Left hindlimb (tissue), 1 donor: Measurements from ENCODE around the gene LLCFC1.

Experiments
- DNase-seq: peaks from one replicate; pipeline ENCODE4 v3.0.0-alpha.2; 2018

LLCFC1 gene

DNA sequence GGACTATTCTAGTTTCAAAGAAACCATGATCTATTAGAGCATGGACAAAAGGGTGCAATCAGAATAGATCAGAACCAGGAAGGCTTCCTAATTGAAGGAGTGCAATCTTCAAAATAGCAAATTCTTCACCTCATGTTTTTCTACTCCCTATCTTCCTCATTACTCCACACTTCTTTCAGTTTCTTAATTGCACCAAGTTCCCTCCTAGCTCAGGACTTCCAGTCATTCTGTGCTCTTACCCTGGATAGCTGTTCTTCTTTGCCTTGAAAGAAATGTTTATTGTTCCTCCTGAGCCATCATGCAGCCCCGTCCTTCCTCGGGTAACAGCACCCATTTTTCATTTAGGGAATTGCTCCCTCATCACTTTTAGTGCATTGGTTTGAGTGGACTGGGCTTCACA lies 28.8 kb upstream of the LLCFC1 start:
- DNase-seq: no peak

DNA sequence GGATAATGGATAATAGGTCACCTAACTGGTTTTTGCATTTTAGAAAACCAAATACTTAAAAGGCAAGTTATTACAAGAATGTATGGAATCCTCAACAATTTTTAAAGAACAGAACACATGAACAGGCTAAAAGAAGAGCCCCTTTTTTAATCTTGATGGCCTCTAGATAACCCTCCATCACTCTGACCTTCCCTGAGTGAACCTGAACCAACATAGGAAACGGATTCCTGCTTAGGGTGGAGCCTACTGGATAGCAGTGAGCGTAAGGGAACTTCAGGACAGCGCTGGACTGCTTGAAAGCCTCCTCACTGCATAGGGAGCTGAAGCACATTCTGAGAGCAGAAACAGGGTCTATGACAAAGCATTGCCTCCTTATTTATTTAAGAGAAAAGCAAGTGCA lies 26.2 kb upstream of the LLCFC1 start:
- DNase-seq: no peak

DNA sequence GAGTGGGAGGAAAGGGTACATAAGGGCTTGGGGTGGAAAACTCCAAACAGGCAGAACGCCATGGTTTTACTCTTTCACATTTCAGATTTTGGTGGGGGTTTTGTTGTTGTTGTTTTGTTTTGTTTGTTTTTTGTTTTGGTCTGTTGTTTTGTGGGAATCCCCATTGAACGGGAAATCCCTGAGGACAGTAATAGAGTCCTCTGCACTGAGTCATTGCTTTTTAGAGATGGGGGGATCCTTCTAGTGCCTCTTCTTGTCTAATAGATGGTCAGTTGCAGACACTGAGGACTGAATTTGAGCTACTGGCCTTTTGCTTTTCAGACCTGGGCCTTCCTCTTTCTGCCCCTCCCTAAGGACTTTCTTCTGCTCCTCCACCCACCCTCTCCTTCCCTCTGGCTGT lies 25.7 kb upstream of the LLCFC1 start:
- DNase-seq: no peak

DNA sequence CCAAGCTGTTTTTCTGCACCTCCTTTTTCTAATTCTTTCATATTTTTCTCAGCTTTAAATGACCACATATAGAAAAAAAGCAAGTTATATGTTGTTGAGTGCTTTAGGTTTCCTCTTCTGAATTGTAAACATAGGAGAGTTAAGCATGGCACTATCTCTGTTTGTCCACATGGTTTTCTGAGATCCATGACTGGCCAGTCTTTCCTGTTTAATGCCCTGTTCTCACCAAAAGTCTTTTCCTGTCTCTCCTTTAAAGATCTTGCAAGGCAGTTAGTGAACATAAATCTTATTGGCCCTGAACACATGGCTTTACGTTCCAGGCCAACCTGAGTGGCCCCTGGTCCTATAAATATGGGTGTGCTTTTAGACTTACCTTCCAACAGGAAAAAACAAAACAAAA lies 25.2 kb upstream of the LLCFC1 start:
- no peak for DNase-seq

DNA sequence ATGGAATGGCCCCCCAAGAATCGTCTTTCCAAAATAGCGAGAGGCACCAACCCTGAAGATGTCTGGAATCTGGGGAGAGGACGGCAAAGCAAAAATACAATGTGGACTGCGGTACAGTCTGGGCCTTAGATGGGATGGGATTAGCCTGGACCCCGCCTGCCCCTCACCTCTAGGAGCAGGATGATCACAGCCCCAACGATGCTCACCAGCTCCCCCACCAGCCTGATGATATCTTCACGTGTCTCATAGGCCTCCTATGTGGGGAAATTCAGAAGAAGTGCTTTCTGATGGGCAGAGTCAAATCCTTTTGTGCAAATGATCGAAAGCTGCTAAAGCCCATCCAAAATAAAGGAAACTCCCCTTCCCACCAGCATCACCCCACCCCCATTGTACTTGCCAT lies 24.0 kb upstream of the LLCFC1 start:
- no peak for DNase-seq

DNA sequence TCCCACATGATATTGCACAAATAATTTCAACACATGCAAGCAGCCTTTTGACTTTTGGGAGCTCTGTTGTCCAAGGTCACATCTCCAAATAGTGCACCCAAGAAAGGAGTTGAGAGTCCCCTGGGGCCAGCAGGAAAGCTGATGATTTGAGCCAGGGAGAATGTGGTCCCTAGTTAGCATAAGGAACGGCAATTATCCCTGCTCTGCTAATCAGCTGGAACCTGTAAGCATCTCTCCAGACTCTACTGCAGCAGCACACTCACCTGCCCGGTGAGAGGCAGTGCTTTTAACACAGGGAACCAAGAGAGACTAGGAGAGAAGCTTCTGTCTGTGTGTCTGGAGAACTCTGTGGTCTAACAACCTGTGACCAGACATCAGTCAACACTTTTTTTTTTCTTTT lies 22.8 kb upstream of the LLCFC1 start:
- DNase-seq: no peak

DNA sequence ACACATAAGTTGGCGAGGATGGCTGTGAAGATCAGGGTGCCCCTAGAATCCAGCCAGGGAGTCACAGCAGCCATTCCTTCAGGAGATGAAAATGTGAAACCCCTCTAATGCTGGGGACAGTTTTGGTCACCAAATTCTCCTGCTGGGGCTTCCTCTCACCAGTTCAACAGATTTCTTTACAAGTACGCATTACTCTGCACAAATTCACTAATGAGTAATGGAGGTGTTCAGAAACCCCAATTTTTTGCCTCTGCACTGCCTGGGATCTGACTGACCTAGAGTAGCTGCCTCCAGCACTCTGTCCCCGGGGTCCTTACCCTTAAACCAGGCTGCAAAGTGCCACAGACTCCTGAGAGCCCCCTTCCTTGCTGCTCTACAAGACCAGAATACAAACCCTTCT lies 21.8 kb upstream of the LLCFC1 start:
- DNase-seq: no peak

DNA sequence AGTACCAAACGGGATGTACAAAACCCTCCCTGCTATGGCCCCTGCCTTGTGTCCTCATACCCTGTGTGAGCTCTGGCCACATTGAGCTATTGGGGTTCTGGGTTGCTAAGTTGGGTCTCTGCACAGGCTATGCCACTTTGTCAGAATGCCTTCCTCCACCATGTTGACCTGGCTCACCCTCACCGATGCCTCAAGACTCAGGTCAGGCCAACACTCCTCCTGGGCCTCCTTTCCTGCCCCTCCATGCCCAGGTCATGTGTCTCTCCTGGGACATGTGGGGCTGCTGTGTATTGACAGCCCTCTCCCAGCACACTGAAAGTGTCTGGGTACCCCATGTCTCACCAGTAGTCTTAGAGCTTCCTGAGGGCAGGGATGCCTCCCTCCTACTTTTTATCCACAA lies 20.4 kb upstream of the LLCFC1 start:
- no peak for DNase-seq

DNA sequence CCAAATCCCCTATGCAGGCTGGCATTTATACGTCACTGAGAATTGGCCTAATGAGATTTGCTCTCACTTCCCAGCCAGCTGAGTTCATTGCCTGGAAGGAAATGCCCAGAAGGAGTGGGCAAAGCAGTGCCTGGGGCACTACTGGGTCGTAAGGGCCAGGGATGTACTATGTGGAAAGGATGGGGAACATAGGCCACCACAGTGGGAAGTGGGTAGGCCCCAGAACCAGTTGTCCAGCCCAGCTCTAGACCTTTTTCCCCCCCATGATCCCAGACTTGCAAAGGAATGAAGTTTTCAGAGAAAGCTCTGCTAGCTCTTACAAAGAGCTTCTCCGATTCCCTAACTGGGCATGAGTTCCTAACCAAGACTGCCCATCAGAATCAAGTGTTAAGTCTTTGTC lies 19.6 kb upstream of the LLCFC1 start:
- DNase-seq: no peak

DNA sequence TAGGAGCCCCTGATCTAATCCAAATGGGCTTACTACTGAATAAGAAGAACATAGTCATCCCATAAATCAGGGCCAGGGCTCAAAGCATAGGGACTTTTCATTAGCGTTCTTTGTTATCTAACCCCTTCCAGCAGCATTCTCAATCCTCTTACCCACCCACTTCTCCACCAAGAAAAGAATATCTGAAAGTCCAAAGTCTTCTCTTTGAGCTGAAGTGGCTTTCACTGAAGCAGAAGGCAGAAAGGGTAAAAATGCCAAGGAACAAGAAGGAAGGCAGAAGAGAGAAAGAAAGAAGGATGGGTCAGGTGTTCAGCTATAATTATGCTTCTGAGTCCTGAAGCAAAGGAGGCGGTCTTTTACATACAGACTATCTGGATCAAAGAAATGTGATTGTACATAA lies 15.9 kb upstream of the LLCFC1 start:
- no peak for DNase-seq

DNA sequence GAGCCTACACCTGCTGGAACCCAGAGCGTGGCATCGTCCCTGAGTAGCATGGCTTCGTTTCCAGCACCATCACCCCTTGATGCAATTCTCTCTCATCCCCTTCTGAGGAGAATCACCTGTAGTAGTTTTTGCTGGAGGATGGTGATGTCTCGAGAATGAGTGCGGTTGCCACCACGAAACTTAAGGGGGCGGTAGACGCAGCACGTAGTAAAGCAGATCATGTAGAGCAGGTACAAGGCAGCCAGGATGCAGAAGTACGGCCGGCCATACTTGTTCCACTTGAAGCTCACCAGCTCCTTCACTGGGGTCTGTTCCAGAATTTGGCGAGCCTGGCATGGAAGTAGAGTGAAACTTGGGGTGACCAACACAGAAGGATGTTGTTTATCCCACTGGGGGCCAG lies 13.9 kb upstream of the LLCFC1 start:
- DNase-seq: no peak

DNA sequence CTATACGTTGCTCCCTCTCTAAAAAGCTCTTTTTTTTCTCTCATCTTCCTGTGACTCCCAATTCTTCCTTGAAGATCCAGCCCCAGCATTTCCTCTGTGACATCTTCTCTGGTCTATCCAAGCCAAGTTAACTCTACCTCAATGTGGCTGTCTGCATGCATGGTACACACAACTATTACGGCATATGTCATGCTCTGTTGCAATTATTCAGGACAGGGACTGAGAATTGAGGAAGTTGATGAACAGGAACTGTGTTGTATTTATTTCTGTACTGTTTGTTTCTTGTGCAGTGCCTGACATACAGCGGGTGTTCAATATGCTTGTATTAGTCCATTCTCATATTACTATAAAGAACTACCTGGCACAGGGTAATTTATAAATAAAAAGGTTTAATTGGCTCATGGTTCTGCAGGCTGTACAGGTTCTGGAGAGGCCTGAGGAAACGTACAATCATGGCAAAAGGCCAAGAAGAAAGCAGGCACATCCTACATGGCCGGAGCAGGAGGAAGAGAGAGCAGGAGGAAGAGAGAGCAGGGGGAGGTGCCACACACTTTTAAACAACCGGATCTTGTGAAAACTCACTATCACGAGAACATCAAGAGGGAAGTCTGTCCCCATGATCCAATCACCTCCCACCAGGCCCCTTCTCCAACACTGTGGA lies 12.1 kb upstream of the LLCFC1 start:
- DNase-seq: no peak

DNA sequence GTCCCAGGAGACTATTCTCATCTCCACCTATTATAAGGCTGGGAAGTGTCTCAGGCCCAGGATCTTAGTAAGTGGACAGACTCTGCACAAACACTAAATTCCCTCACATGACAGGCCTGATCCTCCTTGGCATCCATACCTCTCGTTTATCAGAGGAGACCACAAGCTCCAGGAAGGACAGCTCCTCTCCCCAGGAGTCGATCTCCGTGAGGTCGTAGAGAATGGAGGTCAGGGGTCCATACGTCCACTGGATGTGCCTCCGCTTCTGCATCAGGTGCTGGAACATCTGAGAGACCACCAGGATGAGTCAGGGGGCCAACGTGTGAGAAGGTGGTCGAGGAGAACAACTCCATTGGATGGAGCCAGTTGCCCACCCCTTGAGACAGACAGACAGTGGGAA lies 11.3 kb upstream of the LLCFC1 start:
- DNase-seq: no peak

DNA sequence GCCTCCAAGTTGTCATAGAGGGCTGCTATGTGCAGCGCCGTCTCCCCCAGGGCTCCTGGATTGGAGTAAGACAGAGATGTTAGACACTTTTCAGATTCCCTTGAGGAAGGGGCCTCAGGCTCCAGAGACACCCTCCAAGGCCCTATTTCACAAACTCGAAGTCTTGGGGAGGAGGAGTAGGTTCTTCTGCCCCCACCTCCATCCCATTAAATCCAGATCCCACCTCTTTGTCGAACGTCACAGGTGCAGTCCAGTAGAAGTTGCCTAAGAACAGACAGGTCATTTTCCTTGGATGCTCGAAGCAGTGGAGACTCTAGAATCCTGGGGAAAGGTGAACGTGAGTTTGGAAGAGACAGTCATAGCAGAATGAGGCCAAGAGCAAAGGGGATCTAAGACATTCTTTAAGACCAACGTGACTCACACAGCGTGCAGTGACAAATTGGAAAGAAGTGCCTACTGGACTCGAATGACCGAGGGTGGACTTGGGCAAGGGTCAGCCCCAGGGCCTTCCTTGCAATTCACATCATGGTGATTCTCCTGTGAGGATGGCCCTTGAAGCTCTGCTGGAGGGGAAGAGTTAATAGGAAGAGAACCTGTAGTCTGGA lies 9.1 kb upstream of the LLCFC1 start:
- no peak for DNase-seq

DNA sequence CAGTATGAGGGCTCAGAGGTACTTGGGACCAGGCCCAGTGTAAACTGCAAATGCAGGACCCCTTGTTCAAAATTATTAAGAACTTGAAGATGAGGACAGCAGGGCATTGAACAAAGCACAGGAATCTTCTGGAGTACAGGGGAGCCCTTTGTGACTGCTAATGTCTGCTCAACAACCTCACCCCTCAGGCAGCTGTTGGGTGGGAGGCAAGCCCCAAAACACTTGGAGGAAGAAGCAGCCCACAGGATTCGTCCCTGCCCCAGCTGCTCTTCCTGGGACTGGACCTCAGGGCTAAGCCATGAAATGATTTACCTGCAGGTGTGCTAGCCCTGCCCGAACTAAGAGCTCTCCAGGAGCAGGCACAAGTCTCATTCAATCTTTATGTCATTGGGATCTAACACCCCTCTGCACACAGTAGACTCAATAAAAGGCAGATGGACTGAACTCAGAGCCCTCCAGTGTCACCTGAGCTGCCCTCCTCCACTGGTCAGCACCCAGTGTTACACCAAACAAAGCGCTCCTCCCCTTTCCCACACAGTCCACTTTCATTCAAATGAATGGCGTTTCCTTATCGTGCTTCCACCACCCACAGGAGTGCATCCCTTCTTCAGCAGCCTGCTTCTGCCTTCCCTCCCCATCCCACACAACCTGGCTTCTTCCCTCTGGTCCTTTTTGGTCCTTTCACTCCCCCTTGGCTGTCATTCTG lies 6.7 kb upstream of the LLCFC1 start:
- DNase-seq: no peak

DNA sequence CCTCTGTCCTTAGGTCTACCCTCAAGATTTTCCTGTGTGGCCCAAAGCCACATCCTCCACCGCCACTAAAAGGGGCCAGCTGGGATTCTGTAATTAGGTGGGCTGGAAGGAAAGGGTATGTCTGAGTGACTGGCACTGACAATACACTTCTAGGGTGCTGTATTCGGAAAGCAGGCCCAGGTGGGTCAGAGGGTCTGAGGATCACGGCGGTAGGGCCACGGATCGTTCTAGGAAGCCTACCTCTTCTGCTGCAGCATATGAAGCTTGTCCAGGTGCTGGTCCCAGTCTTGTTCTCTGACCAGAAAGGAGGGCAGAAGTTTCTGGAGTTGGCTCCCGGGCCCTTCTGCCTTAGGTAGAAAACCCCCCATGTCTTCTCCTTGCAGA lies 6.2 kb upstream of the LLCFC1 start:
- no peak for DNase-seq

DNA sequence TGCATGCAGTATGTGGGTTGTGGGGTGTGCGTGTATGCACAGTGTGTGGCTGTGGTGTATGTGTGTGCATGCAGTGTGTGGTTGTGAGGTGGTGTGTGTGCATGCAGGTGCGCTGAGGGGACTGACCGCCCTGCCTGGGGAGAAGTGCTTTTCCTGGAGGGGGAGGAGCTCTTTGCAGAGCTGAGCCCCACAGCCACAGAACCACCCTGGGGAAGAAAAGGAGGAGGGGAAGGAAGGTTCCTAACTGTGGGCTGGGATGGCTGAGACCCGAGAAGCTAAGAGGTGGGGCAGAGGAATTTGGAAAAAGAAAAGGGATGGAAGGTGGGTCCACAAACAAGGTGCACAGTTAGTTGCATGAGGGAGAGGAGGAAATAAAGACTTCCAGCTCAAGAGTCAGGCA lies 5.7 kb upstream of the LLCFC1 start, which contains the start of gene TRPV5:
TSS of gene TRPV5 (minus strand) at position 123 of the 400 bp plus-strand sequence. CDS start 287 bp downstream, outside the sequence.
- no peak for DNase-seq

DNA sequence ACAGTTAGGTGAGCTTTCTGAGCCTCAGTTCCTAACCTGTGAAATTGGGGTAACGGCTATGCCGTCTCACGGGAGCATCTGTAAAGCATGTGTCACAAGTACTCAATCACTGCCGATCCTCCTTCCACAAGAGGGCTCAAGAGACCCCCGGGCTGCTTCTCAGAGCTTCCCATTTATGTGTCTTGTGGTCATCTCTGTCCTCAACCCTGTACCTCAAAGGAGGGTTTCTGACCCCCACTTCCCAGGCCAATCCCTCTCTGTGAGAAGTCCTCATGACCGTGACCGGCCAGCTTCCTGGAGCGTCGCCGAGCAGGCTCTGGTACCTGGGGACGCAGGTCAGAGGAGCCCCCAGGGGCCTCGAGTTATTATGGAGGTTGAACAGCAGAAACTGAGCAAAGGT lies 5.2 kb upstream of the LLCFC1 start:
- no peak for DNase-seq

DNA sequence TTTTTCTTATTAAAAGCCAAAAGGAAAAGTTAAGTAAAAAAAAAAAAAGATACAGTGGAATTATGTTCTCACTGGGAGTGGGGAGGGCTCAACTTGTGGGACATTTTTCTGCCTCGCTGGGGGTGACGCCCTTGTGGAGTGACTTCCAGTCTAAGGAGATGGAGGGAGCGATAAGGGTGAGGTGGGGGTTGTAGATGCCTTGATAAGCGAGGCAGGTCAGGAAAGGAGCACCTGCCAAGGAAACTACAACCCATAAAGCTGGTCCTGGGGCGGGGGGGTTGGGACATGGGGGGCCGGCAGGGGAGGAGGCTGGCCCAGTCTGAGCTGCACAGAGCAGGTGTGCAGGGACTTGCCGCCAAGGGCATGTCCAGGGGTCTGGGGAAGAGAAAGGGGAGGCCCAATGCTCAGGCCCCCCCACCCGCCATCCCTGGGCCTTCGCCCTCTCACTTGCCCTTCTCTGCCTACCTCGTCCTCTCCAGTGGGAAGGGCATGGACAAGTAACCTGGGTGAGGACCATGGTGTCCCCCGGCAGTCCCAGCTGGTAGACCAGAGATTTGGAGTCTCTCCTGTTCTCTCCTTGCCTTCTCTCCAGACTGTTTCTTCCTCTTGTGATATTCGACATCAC lies 3.2 kb upstream of the LLCFC1 start:
- no peak for DNase-seq

DNA sequence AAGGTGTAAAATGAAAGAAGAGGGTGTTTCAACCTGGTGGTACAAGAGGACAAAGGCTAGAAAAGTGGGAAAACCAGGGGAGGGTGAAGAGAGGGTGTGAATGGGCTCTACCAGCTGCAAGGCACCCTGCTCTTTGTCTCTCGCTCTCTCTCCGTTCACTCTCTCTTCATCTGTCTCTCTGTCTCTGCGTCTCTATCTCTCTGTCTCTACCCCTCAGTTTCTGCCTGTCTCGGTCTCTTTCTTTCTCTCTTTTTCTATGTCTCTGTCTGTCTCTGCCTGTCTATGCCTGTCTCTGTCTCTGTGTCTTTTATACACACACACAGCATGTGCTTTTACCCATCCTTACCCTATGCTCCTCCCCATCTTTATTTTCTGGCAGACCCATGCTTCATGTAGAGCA lies 673 bp upstream of the LLCFC1 start:
- no peak for DNase-seq

DNA sequence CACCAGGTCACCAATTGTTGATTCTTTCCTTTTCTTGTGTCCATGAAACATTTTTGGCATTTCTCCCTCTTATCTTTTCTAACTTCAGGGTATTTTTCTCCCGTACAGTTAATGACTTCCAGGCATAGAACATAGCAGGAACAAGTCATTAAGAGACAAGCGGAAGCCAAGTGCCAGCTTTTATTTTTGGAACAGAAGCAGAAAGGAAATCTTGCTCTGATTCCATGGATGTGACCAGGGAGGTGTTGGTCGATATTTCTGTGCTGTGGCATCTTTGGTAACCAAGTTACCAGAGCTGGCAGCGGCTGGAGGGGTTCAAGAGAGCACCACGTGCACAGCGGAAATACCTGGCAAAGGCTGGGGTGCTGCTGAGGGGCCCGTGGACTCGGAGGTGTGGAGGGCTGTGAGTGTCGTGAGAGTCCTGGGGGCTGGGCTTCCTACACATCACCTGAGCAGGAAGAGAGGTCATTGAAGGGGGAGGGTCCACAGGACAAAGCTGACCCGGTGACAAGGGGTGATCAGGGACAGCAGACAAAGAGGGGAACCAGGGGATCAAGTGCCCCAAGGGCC lies 1.8 kb downstream of the LLCFC1 start:
- no peak for DNase-seq

DNA sequence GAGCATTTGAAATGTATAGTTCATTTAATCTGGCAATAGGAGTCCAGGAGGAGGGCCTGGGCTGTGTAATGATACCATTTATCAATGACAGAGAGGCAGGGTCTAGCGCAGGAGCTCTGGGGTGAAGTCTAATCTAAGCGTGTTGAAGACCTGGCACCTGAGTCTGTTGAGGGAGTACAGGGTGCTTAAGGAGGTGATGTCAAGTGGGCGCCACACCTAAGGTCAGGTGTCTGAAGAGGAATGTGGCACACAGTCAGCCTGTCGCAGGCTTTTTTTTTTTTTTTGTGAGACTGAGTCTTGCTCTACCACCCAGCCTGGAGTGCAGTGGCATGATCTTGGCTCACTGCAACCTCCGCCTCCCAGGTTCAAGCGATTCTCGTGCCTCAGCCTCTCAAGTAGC lies 2.3 kb downstream of the LLCFC1 start:
- DNase-seq: no peak

DNA sequence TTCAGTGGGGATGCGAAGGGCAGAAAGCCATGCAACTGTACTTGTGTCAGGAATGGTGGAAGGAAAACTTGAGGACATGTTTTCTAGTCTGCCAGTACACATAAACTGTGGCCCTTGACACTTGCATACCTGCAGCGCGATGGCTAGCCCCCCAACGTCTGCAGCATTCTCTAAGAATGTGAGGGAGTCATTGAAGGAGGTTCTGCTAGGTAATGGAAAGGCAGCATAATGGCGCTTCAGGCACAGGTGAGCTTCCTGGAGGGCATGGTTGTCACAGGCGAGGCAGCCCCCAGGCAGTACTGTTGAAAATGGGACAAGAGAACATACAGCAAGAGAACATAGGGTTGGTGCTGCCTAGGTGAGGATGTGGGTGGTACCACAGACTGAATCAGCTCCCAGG lies 3.5 kb downstream of the LLCFC1 start:
- DNase-seq: no peak
